Fibroblast of gingiva (primary cell): ENCODE data around the gene TP53INP2.
"Not testable (repeated sequence)": the region's sequence is repeated elsewhere in the genome, so short reads cannot be mapped to it uniquely, and the experiment has no call there.

Source experiments
- DNase-seq: peaks from one replicate; pipeline ENCODE4 v3.0.0-alpha.2; 2011; ENCODE audit warnings: low read depth

The TP53INP2 gene

DNA sequence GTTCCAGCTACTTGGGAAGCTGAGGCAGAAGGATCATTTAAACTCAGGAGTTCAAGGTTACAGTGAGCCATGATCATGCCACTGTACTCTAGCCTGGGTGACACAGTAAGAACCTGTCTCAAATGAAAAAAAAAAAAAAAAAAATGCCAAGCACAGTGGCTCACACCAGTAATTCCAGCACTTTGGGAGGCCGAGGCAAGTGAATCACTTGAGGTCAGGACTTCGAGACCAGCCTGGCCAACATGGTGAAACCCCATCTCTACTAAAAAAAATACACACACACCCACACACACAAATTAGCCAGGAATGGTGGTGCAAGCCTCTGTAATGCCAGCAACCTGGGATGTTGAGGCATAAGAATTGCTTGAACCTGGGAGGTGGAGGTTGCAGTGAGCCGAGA, 18.4 kb downstream of the TP53INP2 start:
- DNase-seq, result not testable (repeated sequence)

DNA sequence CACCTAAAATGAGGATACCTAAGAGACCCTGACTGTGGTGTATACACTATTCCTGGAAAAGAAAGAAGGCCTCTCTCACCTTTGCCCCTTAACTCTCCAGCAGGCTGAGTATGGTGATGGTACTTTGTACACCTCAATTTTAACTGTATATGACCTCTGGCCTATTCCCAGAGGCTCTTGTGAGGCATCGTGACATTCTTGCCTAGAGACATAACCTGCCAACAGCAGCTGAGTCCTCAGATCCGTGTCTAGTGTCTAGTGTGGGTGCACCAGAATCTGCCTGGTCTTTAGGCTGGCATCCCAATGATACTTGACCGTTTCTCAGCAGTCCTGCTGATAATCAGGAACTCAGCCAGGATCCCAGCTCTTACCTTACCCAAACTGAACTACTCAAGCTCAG, 20.0 kb downstream of the TP53INP2 start:
- DNase-seq, result no peak

DNA sequence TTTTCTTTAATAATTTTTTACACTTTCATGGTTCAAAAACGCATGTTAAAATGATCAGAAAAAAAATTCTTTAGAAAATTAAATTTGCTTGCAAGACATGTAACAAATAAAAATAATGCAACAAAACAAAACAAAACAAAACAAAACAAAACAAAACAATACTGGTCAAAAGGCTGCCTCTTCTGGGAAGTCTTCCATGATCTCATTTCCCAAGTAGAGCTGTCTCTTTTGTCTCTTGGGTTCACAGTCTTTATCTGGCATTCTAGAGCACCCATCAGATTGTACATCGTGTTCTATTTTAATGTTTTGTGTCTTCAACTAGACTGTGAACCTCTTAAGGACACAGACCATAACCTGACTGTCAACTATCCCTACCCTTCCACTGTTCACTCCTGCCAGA, 25.3 kb downstream of the TP53INP2 start:
- no peak for DNase-seq

DNA sequence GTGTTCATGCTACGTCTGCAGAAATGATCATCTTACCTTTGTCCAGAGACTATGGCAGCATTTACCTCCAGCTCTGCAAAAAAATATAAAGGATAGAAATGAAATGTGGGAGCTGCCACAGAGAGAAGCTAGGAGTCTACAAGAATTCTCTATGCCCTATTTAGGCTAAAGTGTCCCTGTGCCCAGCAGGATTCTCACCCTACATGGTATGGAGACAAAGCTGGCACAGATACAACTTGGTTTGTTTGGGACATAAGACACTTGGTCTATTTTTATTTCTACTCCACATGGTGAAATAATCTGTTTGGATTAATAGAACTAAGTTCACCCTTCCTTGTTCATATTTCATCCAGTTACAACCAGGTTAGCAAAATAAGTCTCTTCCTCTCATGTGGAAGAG, 28.4 kb downstream of the TP53INP2 start:
- DNase-seq, result no peak

DNA sequence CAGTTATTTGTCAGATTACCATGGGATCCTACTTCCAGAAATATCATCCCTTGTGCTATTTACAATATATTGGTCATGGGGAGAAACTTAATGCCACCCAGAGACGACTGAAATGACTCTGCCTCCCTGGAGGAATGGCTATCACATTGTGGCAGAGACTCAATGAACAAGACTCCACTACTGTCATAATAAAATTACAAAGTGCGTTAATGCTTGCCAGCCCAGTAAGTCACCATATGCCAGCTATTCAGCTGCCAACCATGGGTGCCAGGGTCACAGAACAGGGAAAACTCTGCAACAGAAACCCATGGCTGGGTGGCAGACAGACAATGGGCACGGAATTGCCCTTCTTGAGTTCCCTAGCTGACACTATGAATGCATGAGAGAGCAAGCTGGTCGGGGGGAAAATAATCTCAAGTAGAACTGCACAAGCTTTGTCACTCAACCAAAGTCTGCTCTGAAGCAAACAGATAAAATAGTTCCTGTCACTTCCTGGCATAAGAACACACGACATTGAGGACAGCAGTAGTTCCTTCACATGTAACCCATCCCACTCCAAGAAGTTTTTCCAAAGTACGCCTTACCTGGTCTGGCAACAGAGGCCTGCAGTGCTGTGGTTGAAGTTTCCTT, 32.1 kb downstream of the TP53INP2 start:
- no peak for DNase-seq

DNA sequence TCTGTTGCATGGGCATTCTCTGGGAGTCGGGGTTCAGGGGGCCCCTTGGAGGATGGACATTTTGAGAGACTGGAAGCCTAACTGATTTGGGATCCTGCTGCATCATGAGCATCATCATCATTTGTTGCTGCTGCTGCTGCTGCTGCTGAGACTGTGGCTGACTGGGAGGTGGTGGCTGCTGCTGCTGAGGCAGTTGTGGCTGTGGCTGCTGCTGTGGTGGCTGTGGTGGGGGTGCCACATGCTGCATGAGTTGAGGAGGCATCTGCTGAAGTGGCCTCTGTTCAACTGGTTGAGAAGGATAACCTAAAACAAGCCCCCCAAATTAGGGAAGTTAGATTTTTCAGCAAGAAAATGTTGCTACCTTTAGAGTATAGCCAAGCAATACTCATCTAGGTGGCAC, 38.9 kb downstream of the TP53INP2 start:
- DNase-seq, result no peak

DNA sequence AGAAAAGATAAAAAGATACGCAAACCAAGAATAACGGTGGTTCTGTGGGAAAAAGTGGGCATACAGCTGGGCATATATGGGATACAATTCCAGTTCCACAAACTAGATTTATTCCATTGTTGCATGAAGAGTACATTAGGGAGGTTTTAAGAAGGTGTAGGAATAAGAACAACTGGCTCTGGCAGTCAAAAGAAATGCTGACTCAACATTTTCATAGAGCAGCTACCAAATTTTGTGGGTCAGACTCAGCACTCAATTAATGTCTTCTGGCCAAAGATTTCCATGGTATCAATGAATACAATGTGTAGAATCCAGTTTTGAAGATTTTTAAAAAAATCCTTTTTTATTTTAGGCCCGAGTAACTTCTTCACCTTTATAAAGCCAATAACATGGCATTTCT, 40.2 kb downstream of the TP53INP2 start:
- DNase-seq, result no peak

DNA sequence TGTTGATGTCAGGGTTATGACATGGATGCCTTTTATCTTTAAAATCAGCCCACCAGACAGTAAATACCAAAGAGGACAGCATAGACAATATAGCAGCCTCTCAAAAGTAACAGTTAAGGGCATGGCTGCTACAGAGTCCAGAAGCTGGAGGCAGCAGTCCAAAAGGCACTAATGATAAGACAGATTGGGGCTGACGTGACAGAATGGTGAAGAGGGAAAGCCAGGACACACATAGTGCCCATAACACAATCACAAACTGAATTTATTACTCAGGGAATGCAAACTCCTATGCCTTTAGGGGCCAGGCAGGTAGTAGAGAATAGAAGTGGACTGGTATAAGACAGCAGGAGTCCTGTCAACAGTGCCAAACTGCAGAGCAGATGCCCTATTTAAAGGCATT, 40.7 kb downstream of the TP53INP2 start:
- DNase-seq, result no peak

DNA sequence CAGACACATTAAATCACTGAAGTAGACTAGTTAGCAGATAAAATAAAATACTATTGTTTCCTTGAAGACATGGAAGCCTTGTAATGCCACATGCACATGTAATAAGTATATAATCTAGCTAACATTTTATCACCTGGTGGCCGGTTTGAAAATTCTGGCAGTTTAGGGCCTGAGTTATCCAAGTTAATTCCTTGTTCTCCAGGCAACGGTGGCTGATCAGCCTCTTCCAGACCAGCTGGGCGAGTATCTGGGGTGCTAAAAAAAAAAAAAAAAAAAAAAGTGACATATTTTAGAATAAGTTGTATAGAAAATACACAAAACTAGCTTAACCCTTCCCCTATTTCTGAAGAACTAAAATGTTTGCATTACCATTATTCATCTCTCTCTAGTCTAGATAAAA, 42.5 kb downstream of the TP53INP2 start:
- no peak for DNase-seq

DNA sequence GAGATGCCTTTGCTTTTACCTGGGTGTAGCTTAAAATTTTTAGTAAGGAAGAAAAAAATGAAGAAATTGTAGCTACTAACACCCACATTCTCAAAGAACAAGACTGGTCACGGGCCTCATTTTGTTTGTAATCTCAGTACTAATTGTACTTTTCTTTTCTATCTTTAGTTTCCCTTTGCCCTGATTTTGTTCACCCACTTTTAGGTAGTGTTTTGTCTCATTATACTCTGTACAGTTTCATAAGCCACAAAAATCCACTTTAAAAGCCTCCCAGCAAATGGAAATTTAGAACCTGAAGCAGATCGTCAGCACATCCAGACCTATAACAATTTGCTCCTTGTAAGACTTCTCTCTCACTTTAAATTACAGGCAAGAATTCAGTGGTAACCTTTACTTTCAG, 43.3 kb downstream of the TP53INP2 start:
- DNase-seq, result no peak

DNA sequence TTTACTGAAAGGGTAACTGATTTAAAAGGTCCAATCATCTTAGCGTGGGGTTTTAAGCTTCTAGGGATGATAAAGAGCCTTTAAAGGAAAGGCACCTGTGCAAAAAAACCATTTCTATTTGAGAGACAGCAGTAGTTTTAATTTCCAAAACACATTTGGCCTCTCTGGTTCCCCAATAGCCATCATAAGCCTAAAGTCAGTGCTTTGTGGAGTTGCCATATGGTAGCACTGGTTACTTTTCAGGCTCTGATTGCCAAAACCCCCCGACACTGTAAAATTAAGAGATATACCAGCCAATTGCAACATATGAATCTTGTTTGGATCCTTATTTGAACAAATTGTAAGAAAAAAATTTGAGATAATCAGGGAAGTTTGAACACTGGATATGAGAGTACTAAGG, 44.6 kb downstream of the TP53INP2 start:
- DNase-seq, result no peak

DNA sequence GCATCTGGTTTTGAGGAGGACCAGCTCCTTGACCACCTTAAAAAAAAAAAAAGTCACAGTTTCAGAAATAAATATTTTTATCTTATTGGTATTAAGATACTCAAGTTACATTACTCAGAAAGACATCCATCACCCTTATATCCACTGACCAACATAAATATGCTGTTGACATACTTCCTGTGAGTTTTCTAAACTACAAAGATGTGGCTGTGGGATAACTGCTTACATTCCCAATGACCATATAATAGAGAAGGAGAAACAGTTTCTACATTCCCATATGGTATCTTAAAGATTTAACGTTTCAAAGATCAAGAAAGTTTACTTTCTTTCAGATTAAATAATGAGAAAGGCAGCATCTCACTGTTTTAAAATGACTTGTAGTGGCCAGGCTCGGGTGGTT, 46.3 kb downstream of the TP53INP2 start:
- no peak for DNase-seq

DNA sequence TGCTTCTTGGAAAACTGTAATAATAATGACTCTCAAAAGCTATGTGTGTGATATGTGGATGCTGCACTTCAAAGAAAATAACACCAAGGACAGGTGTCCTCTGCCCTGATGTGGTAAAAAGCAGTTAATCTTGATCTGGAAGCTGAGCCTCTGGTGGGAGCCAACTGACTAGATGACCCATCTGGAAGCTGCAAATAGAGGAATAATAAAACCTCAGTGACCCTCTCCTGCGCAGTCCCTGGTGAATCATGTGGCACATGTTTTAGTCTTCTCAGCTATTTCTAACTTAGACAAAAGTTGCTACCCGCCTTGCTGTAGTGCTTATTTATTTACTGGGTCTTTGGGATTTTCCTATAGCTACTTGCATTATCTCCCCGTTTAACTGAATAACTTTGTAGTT, 47.3 kb downstream of the TP53INP2 start:
- DNase-seq, result no peak

DNA sequence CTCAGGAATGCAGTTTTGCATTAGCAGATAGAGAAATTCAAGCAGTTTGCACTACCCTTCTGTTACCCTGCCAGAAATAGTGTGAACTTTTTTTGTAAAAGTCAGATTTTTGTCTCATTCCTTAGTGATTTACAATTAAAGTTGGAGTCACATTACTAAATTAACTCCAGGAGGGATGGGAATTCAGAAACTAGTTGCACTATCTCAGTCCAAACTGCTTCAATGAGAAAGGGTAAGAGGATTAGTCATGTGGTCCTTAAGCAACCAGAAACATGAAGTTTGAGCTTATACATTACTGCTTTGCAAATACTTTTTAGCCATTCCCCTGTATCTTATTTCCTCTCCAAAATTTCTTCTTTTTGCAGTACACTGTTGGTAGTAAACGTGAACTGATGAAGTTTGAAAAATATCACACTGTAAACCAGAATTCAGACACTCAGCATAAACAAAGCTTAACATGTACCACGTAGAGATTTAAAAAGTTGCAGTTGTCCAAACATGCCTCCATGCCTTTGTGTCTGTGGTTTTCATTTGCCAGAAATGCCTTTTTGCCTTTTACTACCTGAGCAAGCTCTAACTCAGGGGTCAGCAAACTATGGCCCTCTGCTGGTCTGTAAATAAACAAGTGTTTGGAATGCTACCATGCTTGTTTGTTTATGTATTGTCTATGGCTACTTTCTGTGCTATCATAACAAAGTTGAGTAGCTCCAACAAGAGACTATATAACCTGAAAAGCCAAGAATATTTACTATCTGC, 49.7 kb downstream of the TP53INP2 start:
- peak; percentile 78 for DNase-seq

DNA sequence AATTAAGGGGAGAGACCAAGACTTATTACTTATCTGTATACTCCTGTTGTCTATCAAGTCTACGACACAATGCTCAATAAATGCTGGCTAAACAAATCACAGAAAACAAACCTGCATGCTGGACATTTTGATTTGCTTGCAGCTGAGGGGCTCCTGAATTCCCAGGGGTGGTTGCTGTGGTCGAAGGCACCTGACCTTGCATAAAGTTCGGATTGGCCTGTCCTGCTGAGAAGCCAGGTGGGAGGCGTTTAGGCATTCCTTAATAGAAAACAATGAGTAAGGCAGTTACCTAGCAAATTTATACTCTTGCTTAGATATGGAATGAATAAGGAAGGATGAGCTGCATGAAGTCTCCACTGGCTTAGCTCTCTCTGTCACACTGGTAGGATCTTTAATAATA, 50.5 kb downstream of the TP53INP2 start:
- DNase-seq, result no peak

DNA sequence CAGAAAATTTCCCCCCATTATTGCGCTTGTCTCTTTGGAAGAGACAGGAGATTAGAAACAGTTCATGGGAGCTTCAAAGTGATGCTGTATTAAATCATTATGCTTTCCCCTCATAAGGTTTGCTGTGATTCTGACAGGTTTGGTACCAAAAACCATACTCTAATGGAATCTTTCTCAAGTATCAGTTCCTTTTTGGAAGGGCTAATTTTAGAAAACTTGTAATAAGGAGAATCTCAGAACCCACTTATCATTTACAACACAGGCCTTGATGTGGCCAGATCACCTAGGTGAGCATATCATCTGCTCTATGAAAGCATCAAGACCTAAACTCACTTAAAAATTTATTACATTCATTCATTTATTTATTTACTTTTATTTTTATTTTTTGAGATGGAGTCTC, 51.2 kb downstream of the TP53INP2 start:
- no peak for DNase-seq

DNA sequence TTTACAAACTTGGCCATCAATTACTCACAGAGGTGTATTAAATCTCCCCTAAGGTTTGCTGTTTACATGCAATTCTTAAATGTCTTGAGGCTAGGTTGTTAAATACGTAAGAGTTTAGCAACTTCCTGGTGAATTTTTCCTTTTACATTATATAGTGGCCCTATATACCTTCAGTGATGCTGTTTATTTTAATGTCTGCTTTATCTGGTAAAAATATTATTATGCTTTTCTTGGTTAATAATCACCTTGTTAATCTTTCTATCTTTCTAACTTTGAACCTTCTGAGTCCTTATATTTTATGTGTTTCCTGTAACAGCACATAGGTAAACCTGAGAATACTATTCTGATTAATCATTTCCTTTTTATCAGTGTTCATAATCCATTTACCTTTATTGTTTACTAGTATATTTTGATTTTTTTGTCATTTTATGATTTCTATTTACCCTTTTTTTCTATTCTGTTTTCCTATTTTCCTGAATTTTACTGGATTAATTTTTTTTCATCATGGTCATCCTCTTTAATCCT, 57.9 kb downstream of the TP53INP2 start:
- no peak for DNase-seq
